T follicular helper cell (primary cell): ENCODE data around the gene ZNF281.
"Not testable (repeated sequence)": the region's sequence is repeated elsewhere in the genome, so short reads cannot be mapped to it uniquely, and the experiment has no call there.

Experiments
- DNase-seq: peaks from one replicate; pipeline ENCODE4 v3.0.0-alpha.2; 2020; ENCODE audit warnings: low read depth

The ZNF281 gene

GRCh38 chr1:200364091-200364759 is 45.6 kb downstream of the ZNF281 start:
- no peak for DNase-seq

GRCh38 chr1:200363264-200363933 is 46.4 kb downstream of the ZNF281 start:
- DNase-seq: no peak

- no peak for DNase-seq
Observed at GRCh38 chr1:200362421-200362820, 47.4 kb downstream of the ZNF281 start.

GRCh38 chr1:200359610-200360163 is 50.1 kb downstream of the ZNF281 start:
- DNase-seq: no peak

- not testable (repeated sequence) for DNase-seq
Observed at GRCh38 chr1:200357925-200358324, 51.9 kb downstream of the ZNF281 start.

- DNase-seq: no peak
Observed at GRCh38 chr1:200355801-200356200, 54.0 kb downstream of the ZNF281 start.
